Tibial nerve (tissue), 4 donors: ENCODE data around the gene CTAG2. TPM values are rescaled to one million over a fixed set of nuclear protein-coding genes. Genes with fewer than 3 reads are reported as not detected.

ENCODE experiments used
- DNase-seq, 2 donors: peaks; one replicate each; pipeline ENCODE4 v3.0.0-alpha.2; 2019; ENCODE audit warnings: low spot score in 2 of 2
- H3K27ac ChIP-seq, 4 donors: fragments of 200-600 bp; sonication (generic) in 3 of 4; one replicate each; pipeline ENCODE4 v1.5.1; 2017 to 2019; ENCODE audit warnings: mild to moderate bottlenecking in 1 of 4
- H3K27me3 ChIP-seq, 2 donors: fragments of 200-600 bp; sonication (generic) in 1 of 2; one replicate each; pipeline versions ENCODE4 v1.5.1 to v1.6.0; 2017 to 2019
- H3K36me3 ChIP-seq, 3 donors: fragments of 200-600 bp; sonication (generic); one replicate each; pipeline ENCODE4 v1.5.1; 2018 to 2019
- H3K4me1 ChIP-seq, 4 donors: fragments of 200-600 bp; sonication (generic) in 3 of 4; one replicate each; pipeline ENCODE4 v1.5.1; 2017 to 2019
- H3K4me3 ChIP-seq, 4 donors: fragments of 200-600 bp; sonication (generic) in 3 of 4; one replicate each; pipeline ENCODE4 v1.5.1; 2017 to 2019; ENCODE audit warnings: mild to moderate bottlenecking in 1 of 4, moderate library complexity in 1 of 4
- H3K9me3 ChIP-seq, 4 donors: fragments of 200-600 bp; sonication (generic) in 3 of 4; one replicate each; pipeline ENCODE4 v1.5.1; 2017 to 2019
- CTCF ChIP-seq, 5 experiments: fragments of 200-600 bp in 3 of 5; fragments of 450-650 bp in 2 of 5; sonication (generic) in 3 of 5; IDR thresholded peaks; one replicate each; pipeline ENCODE4 v1.5.1; 2016 to 2019; ENCODE audit warnings: antibody characterized with exemption in 5 of 5, mild to moderate bottlenecking in 3 of 5, moderate library complexity in 2 of 5
- EP300 ChIP-seq, 2 donors: sonication (generic); formaldehyde crosslinking; IDR thresholded peaks; one replicate each; pipeline ENCODE4 v1.6.1; 2017; ENCODE audit warnings: antibody characterized with exemption in 2 of 2, mild to moderate bottlenecking in 1 of 2
- POLR2A ChIP-seq, 2 donors: fragments of 450-650 bp; IDR thresholded peaks; one replicate each; pipeline ENCODE4 v1.6.1; 2017; ENCODE audit warnings: antibody characterized with exemption in 2 of 2, mild to moderate bottlenecking in 2 of 2, moderate library complexity in 2 of 2
- WGBS, 2 donors: methylation state at CpG; one replicate each; pipeline ENCODE4 v1.1.5; 2018; 5-methylcytosine and 5-hydroxymethylcytosine counted together
- total RNA-seq, 4 donors: library from RNA; depleted of rRNA; stranded (reverse); fragments of >200 nt; gene quantifications; one replicate each; pipeline ENCODE4 v1.1.0, GENCODE V29; 2016

Gene CTAG2
- total RNA-seq, 4 donors from 2014 or later = not detected

- Histone ChIP-seq H3K4me3 (no peak overlapping the region), H3K9me3 (no peaks in the 10 kb centered on the region), H3K36me3 (no peaks in the 10 kb centered on the region), H3K4me1 (no peaks in the 10 kb centered on the region), H3K27me3 (no peaks in the 10 kb centered on the region), H3K27ac (no peak overlapping the region)
- DNase-seq = no peak
- TF ChIP-seq EP300 (IDR thresholded peaks at IDR 0.05) (no peak), CTCF (IDR thresholded peaks at IDR 0.05) (no peak), POLR2A (IDR thresholded peaks at IDR 0.05) (no peak)
- WGBS, 2 donors = 88% methylated on average over 12 to 15 of the region's 15 CpGs
Observed at GRCh38 chrX:154657226-154657805, 3.9 kb upstream of the CTAG2 start.

DNA sequence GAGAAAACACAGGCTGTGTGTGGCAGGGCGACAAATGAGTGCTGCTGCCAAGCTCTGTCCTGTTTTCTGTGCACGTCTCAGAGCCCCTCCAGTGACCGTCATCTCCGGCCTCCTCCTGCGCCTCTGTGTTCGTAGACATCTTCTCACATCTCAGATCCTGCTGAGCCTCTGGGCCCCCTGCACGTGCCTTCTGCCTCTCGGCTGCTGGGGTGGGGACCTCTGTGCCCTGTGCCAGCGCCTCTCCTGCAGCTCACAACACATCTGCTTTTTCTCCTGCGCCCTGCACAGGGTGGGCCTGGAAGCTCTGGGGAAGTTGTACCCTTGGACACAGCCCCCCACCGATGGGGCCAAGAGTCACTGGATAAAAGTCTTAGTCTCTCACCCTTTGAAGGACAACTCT lies 2.4 kb upstream of the CTAG2 start:
- Histone ChIP-seq H3K27me3 (no peaks in the 10 kb centered on the region), H3K36me3 (no peaks in the 10 kb centered on the region), H3K4me3 (no peak overlapping the region)

GRCh38 chrX:154655346-154655745 lies 2.0 kb upstream of the CTAG2 start:
- Histone ChIP-seq H3K4me3 (no peak overlapping the region), H3K9me3 (no peaks in the 10 kb centered on the region), H3K36me3 (no peaks in the 10 kb centered on the region), H3K27me3 (no peaks in the 10 kb centered on the region), H3K4me1 (no peaks in the 10 kb centered on the region), H3K27ac (no peak overlapping the region)
- WGBS, 2 donors = 64 to 74% methylated on average over 6 of the region's 6 CpGs
- DNase-seq = no peak
- TF ChIP-seq EP300 (IDR thresholded peaks at IDR 0.05) = no peak
- TF ChIP-seq POLR2A (IDR thresholded peaks at IDR 0.05) = no peak
- TF ChIP-seq CTCF (IDR thresholded peaks at IDR 0.05) = no peak

More for the DNA sequence above, 2.4 kb upstream of the CTAG2 start:
- DNase-seq = no peak
- no peaks in the 10 kb centered on the region for H3K4me1 ChIP-seq
- H3K27ac ChIP-seq = no peak overlapping the region
- 83 to 92% methylated on average over 10 to 11 of the region's 11 CpGs for WGBS, 2 donors
- no peaks in the 10 kb centered on the region for H3K9me3 ChIP-seq
- TF ChIP-seq EP300 (IDR thresholded peaks at IDR 0.05) (no peak), POLR2A (IDR thresholded peaks at IDR 0.05) (no peak), CTCF (IDR thresholded peaks at IDR 0.05) (no peak)

GRCh38 chrX:154654925-154655324 lies 1.5 kb upstream of the CTAG2 start:
- no peak for DNase-seq
- Histone ChIP-seq H3K4me3 (no peak overlapping the region), H3K4me1 (no peaks in the 10 kb centered on the region), H3K36me3 (no peaks in the 10 kb centered on the region), H3K9me3 (no peaks in the 10 kb centered on the region), H3K27me3 (no peaks in the 10 kb centered on the region), H3K27ac (no peak overlapping the region)
- TF ChIP-seq CTCF (IDR thresholded peaks at IDR 0.05) (no peak), EP300 (IDR thresholded peaks at IDR 0.05) (no peak), POLR2A (IDR thresholded peaks at IDR 0.05) (no peak)
- WGBS, 2 donors = 80 to 89% methylated on average over 7 to 15 of the region's 15 CpGs

GRCh38 chrX:154654372-154654771 lies 993 bp upstream of the CTAG2 start:
- no peak overlapping the region for H3K4me3 ChIP-seq
- no peaks in the 10 kb centered on the region for H3K9me3 ChIP-seq
- no peak overlapping the region for H3K27ac ChIP-seq
- 69 to 83% methylated on average over 5 to 9 of the region's 10 CpGs for WGBS, 2 donors
- DNase-seq = no peak
- no peak for TF ChIP-seq CTCF (IDR thresholded peaks at IDR 0.05)
- TF ChIP-seq POLR2A (IDR thresholded peaks at IDR 0.05) = no peak
- TF ChIP-seq EP300 (IDR thresholded peaks at IDR 0.05) = no peak
- H3K27me3 ChIP-seq = no peaks in the 10 kb centered on the region
- H3K36me3 ChIP-seq = no peaks in the 10 kb centered on the region
- H3K4me1 ChIP-seq = no peaks in the 10 kb centered on the region
